ENCODE measurements around the gene CBX4. TPM values are rescaled to one million over a fixed set of nuclear protein-coding genes. Genes with fewer than 3 reads are reported as not detected.

The CBX4 gene
- total RNA-seq, 1 experiment from 2014 or later: 6.2 TPM

GRCh38 chr17:79814127-79814973, 24.9 kb downstream of the CBX4 start:
- H3K23me2 ChIP-seq (ENCODE audit: insufficient read length, low read depth, low read length, poor library complexity, severe bottlenecking): peaks cover 5% of the 10 kb centered on the region
- H3K79me1 ChIP-seq (ENCODE audit: insufficient read depth, low read depth, low read length, poor library complexity, severe bottlenecking): no peaks in the 10 kb centered on the region
- no peak overlapping the region for H3K4ac ChIP-seq (ENCODE audit: low read depth, low read length)
- no peak overlapping the region for H2AK5ac ChIP-seq (ENCODE audit: insufficient read length, low read length)
- no peak overlapping the region for H4K8ac ChIP-seq (replicated peaks; ENCODE audit: insufficient read length, low read depth, low read length)
- H3K27me3 ChIP-seq (ENCODE audit: insufficient read depth, low read length): peaks cover 80% of the 10 kb centered on the region
- no peaks in the 10 kb centered on the region for H3K9me3 ChIP-seq (ENCODE audit: control insufficient read depth, low read depth, low read length)
- peak; percentile 76 for DNase-seq
- no peak overlapping the region for H2AFZ ChIP-seq (ENCODE audit: low read length)
- no peaks in the 10 kb centered on the region for H3K4me1 ChIP-seq (ENCODE audit: insufficient read depth, low read length)
- TF ChIP-seq CTCF (conservative IDR thresholded peaks at IDR 0.05): no peak
- H3T11ph ChIP-seq (ENCODE audit: low read length): no peak overlapping the region
- no peak overlapping the region for H3K9ac ChIP-seq (ENCODE audit: extremely low read depth, insufficient read length, low read length)
- Mint-ChIP-seq H3K27ac (peak overlapping the region in 1 of 3 experiments; percentile 55; a peak in 1 of 7 replicates), H3K9me3 (peaks cover 0 to 9% of the 10 kb centered on the region in 2 experiments; a peak in 1 of 5 replicates), H3K27me3 (ENCODE audit: low read depth) (peaks cover 91% of the 10 kb centered on the region), H3K4me3 (peak overlapping the region; percentile 1 to 74), H3K4me1 (peaks cover 23 to 29% of the 10 kb centered on the region in 2 experiments), H3K36me3 (ENCODE audit: insufficient read depth in 1 of 3, low read depth in 3 of 3) (no peaks in the 10 kb centered on the region; a peak in 1 of 7 replicates)
- H2BK20ac ChIP-seq (ENCODE audit: low read depth, low read length, poor library complexity, severe bottlenecking): peak overlapping the region; percentile 26
- H3K18ac ChIP-seq (ENCODE audit: insufficient read length, low read depth, low read length): peak overlapping the region; percentile 19
- no peak overlapping the region for H4K5ac ChIP-seq (ENCODE audit: insufficient read length, low read depth, low read length)
- no CpG with 5 or more reads among the region's 43 CpGs for WGBS (ENCODE audit: extremely low coverage, insufficient read length, low lambda C conversion rate)
- H2BK12ac ChIP-seq (ENCODE audit: insufficient read length, low read depth, low read length): no peak overlapping the region
- H2BK15ac ChIP-seq (ENCODE audit: low read depth, low read length): no peak overlapping the region
- no peaks in the 10 kb centered on the region for H4K20me1 ChIP-seq (ENCODE audit: control insufficient read depth, insufficient read depth, insufficient read length)
- H3K14ac ChIP-seq (ENCODE audit: insufficient read depth, low read length): 0 out of 2 replicates have a peak overlapping the region, but pooled peaks have one; percentile 20
- no peak overlapping the region for H4K91ac ChIP-seq (ENCODE audit: insufficient read length, low read depth, low read length)
- no peaks in the 10 kb centered on the region for H3K79me2 ChIP-seq (ENCODE audit: insufficient read depth, low read length)
- no peak overlapping the region for H3K23ac ChIP-seq (ENCODE audit: insufficient read length, low read depth, low read length)
- no peak overlapping the region for H2BK120ac ChIP-seq (ENCODE audit: low read depth, low read length, poor library complexity, severe bottlenecking)
- no peak overlapping the region for H2BK5ac ChIP-seq (ENCODE audit: insufficient read length, low read length)
- no peak overlapping the region for H3K27ac ChIP-seq (ENCODE audit: insufficient read length, low read depth, low read length)
- peak overlapping the region; percentile 9 for H3K4me2 ChIP-seq (ENCODE audit: insufficient read depth, insufficient read length, low read length)
- H3K56ac ChIP-seq (ENCODE audit: insufficient read length, low read depth, low read length): no peak overlapping the region

Data from H9 (cell line).